Stimulated activated CD8-positive, alpha-beta memory T cell treated with anti-CD3 and anti-CD28 coated beads, Interleukin-12 subunit alpha, Interleukin-12 subunit beta, amount 100 ng/mL, for 1 hour (primary cell): Measurements from ENCODE around the gene TENM4.

Experiments used
- DNase-seq: peaks from one replicate; pipeline ENCODE4 v3.0.0-alpha.2; 2020; ENCODE audit warnings: low read depth

The TENM4 gene

DNA sequence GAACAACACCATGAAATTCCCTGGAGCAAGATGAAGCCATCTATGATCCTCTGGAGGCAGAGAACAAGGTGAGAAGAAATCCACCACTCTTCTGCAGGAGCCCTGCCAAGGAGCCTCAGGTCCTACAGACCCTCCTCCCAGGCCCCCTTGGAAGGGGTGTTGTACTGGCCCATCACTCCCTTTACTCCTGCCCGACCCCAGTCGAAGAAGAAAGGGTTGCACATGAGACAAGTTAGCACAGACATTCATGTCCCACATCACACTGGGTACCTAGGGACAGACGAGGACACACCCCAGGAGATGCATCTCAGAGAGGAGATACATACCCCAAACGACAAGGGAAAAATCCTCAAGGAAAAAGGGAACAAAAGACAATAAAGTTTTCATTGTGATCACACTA, 783.4 kb downstream of the TENM4 start:
- DNase-seq, result no peak

- DNase-seq, result no peak
Observed at GRCh38 chr11:78656984-78657383, 783.8 kb downstream of the TENM4 start.

- DNase-seq, result no peak
Observed at GRCh38 chr11:78656327-78656726, 784.5 kb downstream of the TENM4 start.

GRCh38 chr11:78655561-78655960, 785.3 kb downstream of the TENM4 start:
- no peak for DNase-seq

DNA sequence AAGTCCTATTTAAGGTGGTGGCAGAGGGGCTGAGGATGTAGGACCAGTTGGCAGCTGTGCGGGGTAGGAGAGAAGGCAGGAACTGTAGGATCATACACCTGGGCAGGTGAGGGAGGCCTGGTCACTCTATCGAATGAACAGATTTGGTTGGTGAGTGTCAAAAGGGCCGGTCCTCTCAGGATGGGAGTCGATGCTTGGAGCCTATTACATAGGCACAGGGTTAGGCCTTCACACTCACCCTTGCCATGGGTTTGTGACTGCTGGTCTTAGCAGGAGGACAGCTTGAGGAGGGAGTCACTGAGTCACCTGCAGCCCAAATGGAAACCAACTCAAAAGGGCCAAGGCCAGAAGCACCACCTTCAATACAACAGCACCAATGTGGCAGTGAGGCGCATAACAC, 786.0 kb downstream of the TENM4 start:
- DNase-seq, result no peak

- no peak for DNase-seq
Observed at GRCh38 chr11:78654071-78654470, 786.8 kb downstream of the TENM4 start.

DNA sequence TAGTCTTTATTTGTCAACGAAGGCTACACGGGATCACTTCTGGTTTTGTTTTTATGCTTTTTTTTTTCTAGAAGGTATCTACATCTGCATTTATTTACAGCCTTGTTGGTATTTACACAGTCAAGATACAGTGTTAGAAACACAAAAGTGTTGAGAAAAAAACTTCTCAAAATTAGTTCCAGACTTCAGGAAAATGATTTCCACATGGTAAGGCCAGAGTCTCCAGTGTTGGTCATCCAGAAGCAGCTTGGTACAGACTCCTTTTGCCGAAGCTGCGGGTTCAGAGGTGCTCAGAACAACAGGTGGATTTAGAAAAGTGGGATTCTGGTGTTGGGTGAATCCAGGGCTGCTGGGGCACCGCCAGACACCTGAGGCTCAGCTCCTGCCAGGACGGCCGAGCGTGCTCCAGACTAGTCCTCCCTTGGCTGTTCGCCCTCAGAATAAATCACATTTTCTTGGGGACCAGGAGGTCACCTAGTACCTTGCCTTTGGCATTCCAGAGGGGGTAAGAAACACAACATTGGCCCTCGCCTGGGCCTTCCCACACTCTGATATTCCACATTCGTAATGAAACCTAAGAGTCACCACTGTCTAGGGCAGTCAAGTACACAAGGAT, 787.4 kb downstream of the TENM4 start:
- DNase-seq, result no peak

- DNase-seq, result no peak
Observed at GRCh38 chr11:78652843-78653239, 788.0 kb downstream of the TENM4 start.

GRCh38 chr11:78651923-78652842, 788.6 kb downstream of the TENM4 start:
- DNase-seq, result no peak

- DNase-seq, result no peak
Observed at GRCh38 chr11:78651136-78651775, 789.6 kb downstream of the TENM4 start.

GRCh38 chr11:78649361-78650215, 791.2 kb downstream of the TENM4 start:
- no peak for DNase-seq

DNA sequence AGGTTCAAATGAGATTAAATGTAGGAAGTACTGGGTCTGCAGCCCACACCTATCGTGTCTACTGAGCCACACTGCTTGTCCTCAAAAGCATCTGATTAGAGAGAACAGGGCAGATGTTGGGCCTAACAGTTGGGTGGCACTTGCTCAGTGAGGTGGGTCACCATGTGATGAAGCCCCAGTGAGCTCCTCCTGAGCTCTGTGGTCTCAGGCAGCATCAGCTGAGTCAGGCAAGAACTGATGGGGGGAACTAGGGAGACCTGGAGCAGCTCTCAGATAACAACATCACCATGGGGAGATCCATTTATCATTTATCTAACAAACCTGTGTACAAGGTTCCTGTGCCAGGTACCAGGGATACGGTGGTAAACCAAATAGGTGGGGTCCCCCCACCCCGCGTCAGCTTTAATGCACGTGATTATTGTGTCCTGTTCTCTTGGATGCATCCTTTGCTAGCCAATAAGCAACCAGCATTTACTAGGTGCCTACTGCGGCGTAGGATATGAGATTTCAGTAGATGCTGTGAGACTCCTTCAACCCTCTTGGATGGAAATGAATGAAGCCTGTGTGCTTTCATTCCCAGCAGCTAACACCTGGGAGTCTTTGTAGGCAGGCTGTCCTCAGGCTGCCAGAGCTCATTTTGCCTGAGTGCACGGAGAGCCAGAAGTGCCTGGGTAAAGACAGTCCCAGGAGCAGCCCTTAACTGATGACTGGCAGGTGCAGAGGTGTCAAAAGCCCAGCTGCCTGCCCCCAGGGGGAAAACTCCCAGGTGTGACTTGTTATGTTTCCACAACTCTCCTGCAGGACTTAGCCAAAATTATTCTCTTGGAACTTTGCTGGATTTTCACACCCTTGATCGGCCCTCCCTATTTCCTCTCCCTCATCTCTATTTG, 792.6 kb downstream of the TENM4 start:
- DNase-seq, result no peak

GRCh38 chr11:78647266-78647915, 793.4 kb downstream of the TENM4 start:
- no peak for DNase-seq

DNA sequence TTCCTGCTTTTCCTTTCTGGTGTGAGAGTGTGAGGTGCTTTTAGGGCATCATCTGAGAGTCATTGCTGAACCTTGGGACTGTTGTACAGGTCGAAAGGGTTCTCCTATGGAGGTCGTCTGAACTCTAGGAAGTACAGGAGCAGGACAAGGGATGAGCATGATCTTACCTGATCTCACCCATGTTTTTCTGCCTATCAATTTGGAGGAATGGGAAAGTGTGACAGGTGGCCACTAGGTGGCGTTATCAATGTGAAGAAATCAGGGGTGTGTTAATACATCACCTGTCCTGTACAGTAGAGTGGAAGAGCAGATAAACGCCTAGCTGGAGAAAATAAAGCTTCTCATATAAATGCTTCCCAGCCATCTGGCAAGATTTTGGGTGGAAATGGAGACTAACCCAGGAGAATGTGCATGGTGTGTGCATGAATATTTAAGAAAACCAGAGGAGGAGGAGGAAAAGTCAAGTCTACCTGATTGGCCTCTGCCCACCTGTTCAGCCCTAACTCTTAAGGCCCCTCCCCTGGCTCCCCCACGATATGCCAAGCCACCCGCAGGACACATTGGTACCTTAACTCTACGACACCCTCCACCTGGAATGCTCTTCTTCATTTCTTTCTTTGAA, 794.2 kb downstream of the TENM4 start:
- DNase-seq, result no peak

GRCh38 chr11:78645226-78646202, 795.3 kb downstream of the TENM4 start:
- DNase-seq, result peak; percentile 36

DNA sequence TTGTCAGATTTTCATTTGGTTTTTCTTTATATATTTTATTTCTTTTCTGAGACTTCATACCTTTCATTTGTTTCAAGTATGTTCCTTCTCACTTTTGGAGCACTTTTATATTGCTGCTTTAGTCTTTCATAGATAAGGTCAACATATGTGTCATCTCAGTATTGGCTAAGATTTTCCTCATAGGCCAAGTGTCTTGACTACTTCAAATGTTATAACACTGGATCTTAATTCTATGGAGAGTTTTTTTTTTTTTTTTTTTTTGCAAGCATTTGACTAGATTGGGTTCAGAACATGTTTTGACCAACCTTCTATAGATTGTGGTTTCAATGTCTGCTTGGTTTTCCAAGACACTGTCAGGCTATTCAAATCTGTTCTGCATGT, 797.2 kb downstream of the TENM4 start:
- DNase-seq, result no peak

DNA sequence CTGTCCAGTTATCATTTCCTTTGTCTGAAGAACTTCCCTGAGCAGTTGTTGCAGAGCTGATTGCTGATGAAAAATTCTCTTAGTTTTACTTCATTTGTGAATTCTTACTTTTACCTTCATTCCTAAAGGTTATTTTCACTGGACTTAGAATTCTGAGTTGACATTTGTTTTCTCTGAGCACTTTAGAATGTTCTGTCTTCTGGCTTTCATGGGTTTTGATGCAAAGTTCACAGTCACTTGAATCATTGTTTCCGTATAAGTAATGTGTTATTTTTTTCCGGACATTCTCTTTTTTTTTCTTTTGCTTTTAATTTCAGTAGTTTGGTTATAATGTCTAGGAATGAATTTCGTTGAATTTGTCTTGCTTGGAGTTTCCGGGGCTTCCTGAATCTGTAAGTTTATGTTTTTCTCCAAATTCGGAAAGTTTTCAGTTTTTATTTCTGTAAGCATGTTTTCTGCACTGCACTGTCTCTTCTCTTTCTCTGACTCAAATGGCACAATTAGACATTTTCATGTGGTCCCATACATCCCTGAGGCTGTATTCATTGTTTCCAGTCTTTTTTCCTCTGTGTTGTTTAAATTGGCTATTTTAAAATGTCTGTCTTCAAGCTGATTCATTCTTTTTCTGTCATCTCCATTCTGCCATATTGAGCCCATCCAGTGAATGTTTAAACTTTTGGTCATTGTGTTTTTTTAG, 797.7 kb downstream of the TENM4 start:
- DNase-seq, result no peak

GRCh38 chr11:78641541-78641940, 799.3 kb downstream of the TENM4 start:
- no peak for DNase-seq
